PC-9 (cell line): ENCODE results near the gene HCN1. TPM values are rescaled to one million over a fixed set of nuclear protein-coding genes. Genes with fewer than 3 reads are reported as not detected.

ENCODE experiments used
- BruUV-seq: library from RNA; stranded (reverse); fragments of 400-500 nt; replicated peaks from 2 replicates; lab custom pipeline; 2021; lab: Mats Ljungman, UMichigan
- CTCF ChIA-PET: fragments of 300-600 bp; sonication (Branson Sonifier 250); formaldehyde crosslinking; loops from one replicate; lab custom pipeline; 2022; ENCODE audit warnings: antibody characterized with exemption; lab: Charles Lee
- POLR2A ChIA-PET: fragments of 300-600 bp; sonication (Branson Sonifier 250); formaldehyde crosslinking; loops from one replicate; lab custom pipeline; 2022; ENCODE audit warnings: antibody characterized with exemption; ENCODE audit not compliant: unreplicated experiment; lab: Charles Lee
- DNase-seq, 2 experiments: peaks; one replicate each; pipeline versions ENCODE4 v3.0.0 to v3.0.0-alpha.2; 2015 to 2022; ENCODE audit warnings: mixed read lengths in 1 of 2
- H2AFZ ChIP-seq: fragments of 200-600 bp; sonication (generic); 2 replicates; pipeline ENCODE4 v1.8.1; 2017; ENCODE audit warnings: antibody characterized with exemption
- H3F3A ChIP-seq: fragments of 200-600 bp; sonication (generic); 2 replicates; pipeline ENCODE4 v1.8.1; 2017; ENCODE audit warnings: antibody characterized with exemption, mild to moderate bottlenecking, low read depth; ENCODE audit not compliant: insufficient read depth
- H3K27ac ChIP-seq: fragments of 200-600 bp; sonication (generic); 2 replicates; pipeline ENCODE4 v1.6.1; 2016; ENCODE audit warnings: mixed run types
- H3K27me3 ChIP-seq: fragments of 200-600 bp; sonication (generic); 2 replicates; pipeline ENCODE4 v1.6.1; 2016; ENCODE audit warnings: low read depth, mixed run types; ENCODE audit not compliant: insufficient read depth
- H3K36me3 ChIP-seq: fragments of 200-600 bp; sonication (generic); 2 replicates; pipeline ENCODE4 v1.6.1; 2016; ENCODE audit warnings: low read depth, mixed run types
- H3K4me1 ChIP-seq: fragments of 200-600 bp; sonication (generic); replicated peaks from 2 replicates; pipeline ENCODE4 v1.6.1; 2016; ENCODE audit warnings: mixed run types; ENCODE audit not compliant: insufficient read depth
- H3K4me2 ChIP-seq: fragments of 200-600 bp; sonication (generic); 2 replicates; pipeline ENCODE4 v1.6.1; 2017; ENCODE audit warnings: mixed run types
- H3K4me3 ChIP-seq: fragments of 200-600 bp; sonication (generic); 2 replicates; pipeline ENCODE4 v1.6.1; 2016; ENCODE audit warnings: mixed run types
- H3K79me2 ChIP-seq: fragments of 200-600 bp; sonication (generic); 2 replicates; pipeline ENCODE4 v1.6.1; 2017; ENCODE audit warnings: low read depth, mixed run types
- H3K9me2 ChIP-seq: fragments of 200-600 bp; sonication (generic); 2 replicates; pipeline ENCODE4 v1.8.1; 2017; ENCODE audit warnings: mild to moderate bottlenecking; ENCODE audit not compliant: insufficient read depth
- H3K9me3 ChIP-seq: fragments of 200-600 bp; sonication (generic); 2 replicates; pipeline ENCODE4 v1.8.1; 2016; ENCODE audit warnings: low read depth; ENCODE audit not compliant: insufficient read depth
- H4K20me1 ChIP-seq: fragments of 200-600 bp; sonication (generic); 2 replicates; pipeline ENCODE4 v1.8.1; 2017; ENCODE audit not compliant: insufficient read depth
- CTCF ChIP-seq: fragments of 200-600 bp; sonication (generic); conservative IDR thresholded peaks from 2 replicates; pipeline ENCODE4 v1.6.1; 2017; ENCODE audit warnings: mixed run types, antibody characterized with exemption, mild to moderate bottlenecking, moderate library complexity
- EZH2 ChIP-seq: fragments of 200-600 bp; sonication (generic); IDR thresholded peaks from 2 replicates; pipeline ENCODE4 v1.8.0; 2017; ENCODE audit warnings: antibody characterized with exemption, low read depth
- intact Hi-C: fragments of 100-400 bp; cut with micrococcal nuclease; formaldehyde crosslinking; loops from one replicate; pipeline ENCODE4 v1.10.0; 2022; ENCODE audit not compliant: unreplicated experiment
- total RNA-seq: library from RNA; stranded (reverse); gene quantifications from 2 replicates; pipeline ENCODE4 v1.2.3, GENCODE V29; 2021

HCN1 gene
- total RNA-seq, 1 experiment from 2014 or later = not detected

- POLR2A ChIA-PET = no interaction called here
- no peaks in the 10 kb centered on the region for H3K9me2 ChIP-seq
Observed at GRCh38 chr5:45279109-45279508, 417.1 kb downstream of the HCN1 start.

GRCh38 chr5:45277860-45278259, 418.3 kb downstream of the HCN1 start:
- ChIA-PET POLR2A (no interaction called here), CTCF (no interaction called here)
- H3K4me1 ChIP-seq = no peaks in the 10 kb centered on the region
- H3K36me3 ChIP-seq = no peaks in the 10 kb centered on the region
- no peak overlapping the region for H2AFZ ChIP-seq
- H3K79me2 ChIP-seq = no peaks in the 10 kb centered on the region
- TF ChIP-seq CTCF = no peak
- BruUV-seq = no TSS peak
- H3K4me2 ChIP-seq = no peak overlapping the region
- no peaks in the 10 kb centered on the region for H3K9me2 ChIP-seq
- no peaks in the 10 kb centered on the region for H3F3A ChIP-seq
- H3K27ac ChIP-seq = no peak overlapping the region
- no peak overlapping the region for H3K4me3 ChIP-seq
- DNase-seq = no peak
- H3K9me3 ChIP-seq = no peaks in the 10 kb centered on the region
- intact Hi-C loops = no loop called here
- no peaks in the 10 kb centered on the region for H3K27me3 ChIP-seq
- H4K20me1 ChIP-seq = no peaks in the 10 kb centered on the region

More at GRCh38 chr5:45279109-45279508, 417.1 kb downstream of the HCN1 start:
- Histone ChIP-seq H3K27ac (no peak overlapping the region), H4K20me1 (no peaks in the 10 kb centered on the region), H3K4me3 (no peak overlapping the region), H3K79me2 (no peaks in the 10 kb centered on the region), H2AFZ (no peak overlapping the region), H3K4me1 (no peaks in the 10 kb centered on the region), H3K36me3 (no peaks in the 10 kb centered on the region), H3K27me3 (no peaks in the 10 kb centered on the region), H3K9me3 (no peaks in the 10 kb centered on the region), H3K4me2 (no peak overlapping the region), H3F3A (no peaks in the 10 kb centered on the region)
- no TSS peak for BruUV-seq
- CTCF ChIA-PET = no interaction called here
- TF ChIP-seq CTCF (no peak), EZH2 (no peak)
- intact Hi-C loops = no loop called here
- DNase-seq = no peak

- Histone ChIP-seq H4K20me1 (no peaks in the 10 kb centered on the region; the same call in 1 of the 2 replicates), H3K4me2 (no peak overlapping the region), H3K4me3 (no peak overlapping the region), H3K27me3 (no peaks in the 10 kb centered on the region), H3K79me2 (no peaks in the 10 kb centered on the region), H3K4me1 (no peaks in the 10 kb centered on the region), H3K36me3 (no peaks in the 10 kb centered on the region), H3F3A (no peaks in the 10 kb centered on the region), H3K9me2 (no peaks in the 10 kb centered on the region), H2AFZ (no peak overlapping the region), H3K27ac (no peak overlapping the region), H3K9me3 (no peaks in the 10 kb centered on the region)
- ChIA-PET CTCF (interaction anchor here (0.6 kb wide), 1 partner anchor 15 kb away, joined by 4 read pairs; no protein-coding TSS in a partner anchor), POLR2A (no interaction called here)
- DNase-seq = no peak
- BruUV-seq = no TSS peak
- intact Hi-C loops = no loop called here
- TF ChIP-seq EZH2 (no peak), CTCF (no peak)
Observed at GRCh38 chr5:45274241-45274640, 421.9 kb downstream of the HCN1 start.
